ENCODE data around the gene COL4A2. TPM values are rescaled to one million over a fixed set of nuclear protein-coding genes. Genes with fewer than 3 reads are reported as not detected.

The COL4A2 gene
- total RNA-seq, 1 experiment from 2014 or later = 38.4 TPM

GRCh38 chr13:110290153-110290552 lies 16.9 kb upstream of the COL4A2 start:
- DNase-seq (ENCODE audit: low spot score) = no peak

- DNase-seq (ENCODE audit: low spot score) = no peak
Measured at GRCh38 chr13:110290826-110291225, 16.3 kb upstream of the COL4A2 start.

DNA sequence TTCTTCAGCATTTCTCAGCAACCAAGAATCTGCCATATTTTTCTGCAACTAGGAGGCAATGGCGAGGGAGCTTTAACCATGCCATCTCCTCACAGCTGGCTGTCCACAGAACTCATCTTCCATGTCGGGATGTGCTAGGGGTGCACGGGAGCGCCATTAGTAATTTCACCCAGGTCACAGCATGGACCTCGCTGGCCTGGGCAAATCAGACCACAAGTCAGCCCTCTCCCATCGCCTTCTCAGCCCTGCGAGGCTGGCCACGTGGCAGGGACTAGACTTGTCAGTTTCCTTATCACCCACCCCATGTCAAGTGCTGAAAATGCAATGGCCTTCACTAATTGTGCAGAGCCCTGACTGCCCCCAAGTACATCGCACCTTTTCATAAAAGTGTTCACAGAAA lies 15.8 kb upstream of the COL4A2 start:
- DNase-seq (ENCODE audit: low spot score) = no peak

DNA sequence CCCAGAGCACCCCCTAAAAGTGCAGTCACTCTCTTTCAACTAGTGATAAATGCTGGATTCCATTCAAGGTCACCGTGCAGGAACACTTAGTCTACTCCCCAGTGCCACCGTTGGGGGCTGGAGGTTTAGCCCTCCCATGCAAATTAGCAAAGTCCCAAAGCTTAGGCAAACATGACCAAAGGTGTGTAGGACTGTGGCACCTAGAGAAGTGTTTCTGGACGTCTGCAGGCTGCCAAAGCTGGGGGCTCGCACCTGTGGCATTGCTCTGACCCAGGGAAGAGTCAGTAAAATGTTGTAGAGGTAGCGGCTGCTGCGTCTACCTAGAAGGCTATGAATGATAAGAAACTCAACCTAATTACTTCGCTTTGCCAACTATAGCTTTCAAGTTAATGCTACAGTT lies 14.0 kb upstream of the COL4A2 start:
- no peak for DNase-seq (ENCODE audit: low spot score)

GRCh38 chr13:110293649-110294048 lies 13.4 kb upstream of the COL4A2 start:
- no peak for DNase-seq (ENCODE audit: low spot score)

GRCh38 chr13:110294146-110294545 lies 12.9 kb upstream of the COL4A2 start:
- no peak for DNase-seq (ENCODE audit: low spot score)

DNA sequence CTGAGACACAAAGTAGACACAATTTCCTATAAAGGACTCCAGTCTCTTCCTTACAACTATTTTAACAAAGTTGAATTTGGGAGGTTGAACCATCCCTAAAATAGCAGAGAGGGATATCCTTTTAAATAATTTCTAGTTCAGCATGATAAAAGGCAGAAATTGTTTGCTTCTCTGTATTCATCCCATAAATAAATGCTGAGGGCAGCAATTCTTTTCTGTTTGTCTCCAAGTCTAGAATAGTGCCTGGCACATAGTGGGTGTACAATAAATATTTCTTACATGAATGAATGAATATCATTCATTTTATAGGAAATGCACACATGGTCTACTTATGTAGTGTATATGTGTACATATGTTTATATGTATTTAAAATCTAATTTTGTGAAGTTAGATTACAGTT lies 12.5 kb upstream of the COL4A2 start:
- no peak for DNase-seq (ENCODE audit: low spot score)

- no peak for DNase-seq (ENCODE audit: low spot score)
Measured at GRCh38 chr13:110297011-110297410, 10.1 kb upstream of the COL4A2 start.

GRCh38 chr13:110297766-110298504 lies 9.1 kb upstream of the COL4A2 start:
- DNase-seq (ENCODE audit: low spot score) = no peak

DNA sequence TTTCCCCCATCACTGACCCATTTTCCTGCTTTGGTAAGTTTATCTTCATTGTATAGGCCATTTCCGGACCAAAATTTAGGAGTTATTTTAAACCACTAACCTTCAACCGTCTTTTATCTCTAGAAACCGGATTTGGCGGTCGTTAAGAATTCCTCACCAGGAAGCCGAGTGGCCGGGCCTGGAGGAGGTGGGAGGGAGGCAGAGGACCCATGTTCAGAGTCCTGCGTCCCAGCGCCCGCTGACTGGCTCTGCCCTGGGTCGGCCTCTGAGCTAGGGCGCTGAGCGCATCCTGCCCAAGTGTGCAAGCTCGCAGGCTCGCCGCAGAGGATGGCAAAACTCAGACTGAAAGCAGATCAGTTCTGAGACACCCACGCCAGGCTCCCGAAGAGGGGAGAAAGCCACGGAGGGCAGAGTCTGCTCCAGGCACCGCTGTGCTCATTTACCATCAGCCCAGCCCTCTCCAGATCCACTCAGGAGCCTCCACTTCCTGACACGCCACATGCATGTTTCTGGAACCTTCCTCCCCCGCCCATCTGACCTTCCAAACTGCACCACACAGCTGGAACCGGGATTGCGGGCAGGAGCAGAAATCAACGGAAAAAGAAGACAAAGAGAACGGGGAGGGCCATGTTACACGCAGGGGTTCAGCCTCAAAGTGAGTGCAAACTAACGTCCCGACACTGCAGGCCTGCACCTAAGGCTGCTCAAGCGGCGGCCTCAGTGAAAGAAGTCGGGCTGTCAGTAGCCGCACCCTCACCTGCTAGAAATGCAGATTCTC lies 8.4 kb upstream of the COL4A2 start:
- DNase-seq (ENCODE audit: low spot score) = no peak

DNA sequence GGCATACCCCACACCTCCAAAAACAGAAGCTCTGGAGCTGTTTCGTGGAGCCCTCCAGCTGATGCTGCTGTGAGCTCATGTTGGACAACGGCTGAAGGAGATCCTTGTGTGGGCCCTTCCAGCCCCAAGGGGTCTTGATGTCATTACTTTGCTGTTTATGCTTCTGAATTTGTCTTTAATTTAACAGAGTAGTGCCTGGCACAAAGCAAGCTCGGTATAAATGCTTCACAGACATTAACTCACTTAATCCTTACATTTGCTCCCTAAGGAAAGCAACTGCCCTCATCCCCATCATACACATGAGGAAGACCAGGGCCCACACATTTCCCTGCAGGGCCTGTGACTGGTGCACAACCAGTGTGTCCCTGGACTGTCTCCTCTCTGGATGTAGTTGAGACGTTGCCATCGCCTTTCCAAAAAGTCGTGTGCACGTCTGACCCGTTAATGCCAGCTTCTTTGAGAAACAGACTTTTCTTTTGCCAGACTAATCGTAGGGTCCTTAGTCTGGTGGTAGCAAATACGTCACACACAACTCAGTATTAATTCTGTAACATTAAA lies 7.7 kb upstream of the COL4A2 start:
- DNase-seq (ENCODE audit: low spot score) = no peak

- no peak for DNase-seq (ENCODE audit: low spot score)
Measured at GRCh38 chr13:110300090-110300815, 6.8 kb upstream of the COL4A2 start.

GRCh38 chr13:110301083-110301482 lies 6.0 kb upstream of the COL4A2 start:
- DNase-seq (ENCODE audit: low spot score) = no peak

DNA sequence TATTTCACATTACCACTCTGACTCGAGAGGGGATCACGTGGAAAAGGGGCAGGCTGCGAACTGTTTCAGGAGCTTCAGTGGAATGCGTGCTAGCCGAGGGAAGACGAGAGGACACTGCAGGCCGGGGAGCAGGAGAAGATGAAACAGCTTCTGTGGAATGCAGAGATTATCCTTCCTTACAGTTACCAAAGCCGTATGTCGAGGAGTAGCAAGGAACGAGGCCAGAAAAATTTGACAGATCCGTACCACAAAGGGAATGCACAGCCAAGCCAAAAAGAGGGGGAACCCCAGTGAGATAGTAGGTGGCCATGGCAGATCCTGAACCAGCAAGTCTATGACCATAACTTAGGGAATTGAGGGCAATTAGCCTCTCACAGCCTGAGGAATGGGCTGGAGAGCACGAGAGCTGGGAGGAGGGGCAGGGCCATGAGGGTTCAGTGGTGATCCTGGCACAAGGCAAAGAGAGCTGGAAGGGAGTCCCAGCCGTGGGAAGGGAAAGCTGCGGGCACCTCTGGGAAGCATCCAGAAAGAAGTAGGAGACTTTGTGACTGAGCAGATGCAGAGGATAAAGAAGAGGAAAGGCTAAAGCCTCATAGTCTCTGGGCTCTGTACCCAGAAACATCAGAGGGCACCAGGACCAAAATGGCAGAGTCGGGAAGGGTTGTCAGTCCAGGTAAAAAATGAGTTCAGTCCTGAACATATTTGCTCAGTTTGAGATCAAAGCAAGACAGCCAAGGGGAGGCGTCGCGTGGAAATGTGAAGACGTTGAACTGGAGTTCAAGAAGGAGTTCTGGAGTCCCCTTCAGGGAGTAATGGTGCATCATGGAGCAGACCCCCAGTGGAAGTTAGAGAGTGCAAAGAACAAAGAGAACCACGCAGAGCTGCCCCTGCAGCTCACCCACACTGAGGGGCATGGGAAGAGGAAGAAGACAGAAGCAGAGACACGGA lies 5.2 kb upstream of the COL4A2 start:
- DNase-seq (ENCODE audit: low spot score) = no peak

DNA sequence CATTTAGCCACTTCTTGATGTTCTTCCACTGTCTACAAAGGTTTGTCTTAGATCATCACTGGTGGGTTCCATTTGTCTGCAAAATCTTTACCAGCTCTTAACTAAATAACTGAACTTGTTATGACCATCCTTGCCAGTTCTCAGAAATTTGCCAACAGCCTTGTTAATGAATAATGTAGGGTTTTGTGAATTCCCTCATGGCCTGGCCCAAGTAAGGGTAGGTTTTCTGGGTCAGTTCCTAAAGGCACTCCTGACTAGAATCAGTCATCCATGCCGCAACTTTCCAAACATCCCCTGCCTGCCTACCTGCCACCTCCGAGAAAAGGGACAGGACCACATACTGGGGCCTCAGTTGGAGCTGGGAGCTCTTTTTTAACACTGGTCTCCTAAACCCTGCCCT lies 4.1 kb upstream of the COL4A2 start:
- no peak for DNase-seq (ENCODE audit: low spot score)

DNA sequence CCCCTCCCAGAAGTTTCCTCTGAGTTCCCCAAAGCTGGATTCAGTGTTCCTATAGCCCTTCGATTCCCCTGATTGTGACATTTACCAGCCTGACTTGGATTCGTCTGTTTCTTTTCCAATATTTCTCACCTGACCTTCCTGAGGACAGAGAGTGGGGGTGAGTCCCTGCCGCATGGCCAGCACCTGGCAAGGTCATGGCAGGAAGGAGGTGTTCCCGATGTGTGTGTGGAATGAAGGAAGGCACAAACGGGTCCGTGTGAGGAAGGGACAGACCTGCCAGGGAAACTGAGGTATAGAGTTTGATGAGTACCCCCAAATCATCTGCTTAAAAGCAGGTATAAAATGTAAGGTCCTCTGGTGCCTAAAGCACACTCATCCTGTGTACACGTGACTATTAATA lies 3.4 kb upstream of the COL4A2 start:
- no peak for DNase-seq (ENCODE audit: low spot score)

- no peak for DNase-seq (ENCODE audit: low spot score)
Measured at GRCh38 chr13:110304256-110304655, 2.8 kb upstream of the COL4A2 start.

DNA sequence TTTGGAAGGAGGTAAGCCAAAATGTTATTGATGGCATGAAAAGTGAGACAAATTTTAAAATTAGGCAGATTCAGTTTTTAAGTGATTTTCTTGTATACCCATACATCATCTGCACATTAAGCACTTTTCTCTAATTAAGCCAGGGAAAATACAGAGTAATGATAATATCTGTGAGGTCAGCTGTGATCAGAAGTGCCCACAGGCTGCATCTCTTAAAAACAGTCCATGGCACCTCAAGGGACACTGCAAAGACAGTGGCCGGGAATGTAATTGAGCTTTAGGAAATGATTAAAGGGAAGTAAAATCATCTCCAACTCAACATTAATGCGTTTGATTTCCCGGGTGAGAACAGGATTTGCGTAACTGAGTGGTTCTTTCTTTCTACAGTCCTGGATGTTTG lies 2.1 kb upstream of the COL4A2 start:
- no peak for DNase-seq (ENCODE audit: low spot score)

GRCh38 chr13:110305544-110305943 lies 1.5 kb upstream of the COL4A2 start:
- DNase-seq (ENCODE audit: low spot score) = no peak

- DNase-seq (ENCODE audit: low spot score) = no peak
Measured at GRCh38 chr13:110305949-110306339, 1.1 kb upstream of the COL4A2 start.

DNA sequence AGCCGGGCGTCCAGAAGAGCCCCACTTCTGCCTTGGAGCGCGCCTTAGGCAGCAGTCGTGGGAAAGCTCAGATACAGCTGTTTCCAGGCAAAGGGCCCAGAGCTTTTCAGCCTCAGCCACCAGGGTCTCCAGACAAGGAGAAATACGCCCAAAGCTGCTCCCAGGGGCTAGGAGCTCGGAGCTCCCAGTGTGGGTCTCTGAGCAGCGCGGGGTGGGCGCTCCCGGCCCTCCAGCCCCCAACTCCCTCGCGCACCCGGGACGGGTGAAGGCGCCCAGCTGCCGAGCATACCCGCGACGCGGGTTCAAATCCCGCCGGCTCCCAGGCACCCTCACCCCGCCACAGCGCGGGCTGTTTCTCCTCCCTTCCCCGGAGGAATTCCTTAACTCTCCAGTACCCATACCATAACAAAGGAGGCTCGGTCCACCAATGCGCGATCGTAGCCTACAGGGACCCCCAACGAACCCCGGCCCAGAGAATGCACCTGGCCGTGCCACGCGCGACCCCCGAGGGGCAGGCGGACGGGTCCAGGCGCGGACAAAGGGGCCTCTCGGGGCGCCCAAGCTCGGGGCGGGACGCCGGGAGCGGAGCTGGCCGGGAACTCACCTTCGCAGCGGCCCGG lies 634 bp upstream of the COL4A2 start:
- no peak for DNase-seq (ENCODE audit: low spot score)
